ENCODE measurements around the gene GLT6D1.

The GLT6D1 gene

DNA sequence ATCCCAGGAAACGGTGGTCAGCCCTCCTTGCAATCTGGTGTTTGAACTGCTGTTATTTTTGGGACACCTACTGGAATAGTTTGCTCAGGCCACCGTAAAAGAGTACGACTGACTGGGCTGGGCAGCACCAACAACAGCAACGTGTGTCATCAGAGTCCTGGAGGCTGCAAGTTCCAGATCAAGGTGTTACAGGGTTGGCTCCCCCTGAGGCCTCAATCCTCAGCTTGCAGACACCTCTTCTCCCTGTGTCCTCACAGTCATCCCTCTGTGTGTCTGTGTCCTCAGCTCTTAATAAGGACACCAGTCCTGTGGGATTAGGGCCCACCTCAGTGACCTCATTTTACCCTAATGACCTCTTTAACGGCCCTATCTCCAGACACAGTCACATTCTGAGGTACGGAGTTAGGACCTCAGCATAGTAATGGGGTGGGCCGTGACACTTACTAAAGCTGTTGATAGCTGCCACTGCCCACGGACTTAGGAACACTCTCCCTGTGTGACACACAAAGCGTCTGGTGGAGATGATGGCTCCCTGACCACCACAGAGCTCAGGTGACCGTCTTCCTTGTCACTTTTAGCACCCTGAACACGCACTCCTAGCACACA is 16.8 kb downstream of the GLT6D1 start:
- no peak for DNase-seq (ENCODE audit: low read depth in 2 of 2)

DNA sequence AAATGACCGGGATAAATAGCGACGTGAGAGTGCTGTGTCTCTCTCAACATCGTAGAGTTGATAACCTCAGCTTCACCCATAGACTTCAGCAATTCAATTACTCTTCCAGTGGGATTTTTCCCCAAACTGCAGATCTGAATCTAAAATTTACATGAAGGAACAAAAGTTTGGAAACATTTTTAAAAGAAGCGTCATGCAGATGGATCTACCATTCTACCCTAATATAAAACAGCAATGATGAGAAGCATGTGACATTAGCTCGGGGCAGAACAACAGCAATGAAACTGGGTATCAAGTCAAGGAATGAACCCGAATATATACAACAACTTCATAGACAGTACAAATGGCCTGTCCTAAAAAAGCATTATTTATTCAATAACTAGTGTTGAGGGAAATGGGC is 18.8 kb downstream of the GLT6D1 start:
- DNase-seq (ENCODE audit: low read depth in 2 of 2) = no peak

DNA sequence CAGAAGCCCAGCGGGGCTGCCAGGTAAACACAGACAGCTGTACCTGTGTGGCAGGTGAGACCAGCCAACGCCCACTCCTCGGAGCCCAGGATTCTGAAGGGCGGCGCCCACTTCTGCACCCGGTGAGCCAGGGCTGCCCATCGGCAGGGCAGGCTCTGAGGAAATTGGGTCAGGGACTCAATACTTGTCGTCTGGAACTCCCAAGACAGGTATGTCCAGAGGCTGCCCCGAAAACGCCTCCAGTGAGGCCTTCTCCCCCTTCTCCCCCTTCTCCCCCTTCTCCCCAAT is 19.8 kb downstream of the GLT6D1 start:
- no peak for DNase-seq (ENCODE audit: low read depth in 2 of 2)

DNA sequence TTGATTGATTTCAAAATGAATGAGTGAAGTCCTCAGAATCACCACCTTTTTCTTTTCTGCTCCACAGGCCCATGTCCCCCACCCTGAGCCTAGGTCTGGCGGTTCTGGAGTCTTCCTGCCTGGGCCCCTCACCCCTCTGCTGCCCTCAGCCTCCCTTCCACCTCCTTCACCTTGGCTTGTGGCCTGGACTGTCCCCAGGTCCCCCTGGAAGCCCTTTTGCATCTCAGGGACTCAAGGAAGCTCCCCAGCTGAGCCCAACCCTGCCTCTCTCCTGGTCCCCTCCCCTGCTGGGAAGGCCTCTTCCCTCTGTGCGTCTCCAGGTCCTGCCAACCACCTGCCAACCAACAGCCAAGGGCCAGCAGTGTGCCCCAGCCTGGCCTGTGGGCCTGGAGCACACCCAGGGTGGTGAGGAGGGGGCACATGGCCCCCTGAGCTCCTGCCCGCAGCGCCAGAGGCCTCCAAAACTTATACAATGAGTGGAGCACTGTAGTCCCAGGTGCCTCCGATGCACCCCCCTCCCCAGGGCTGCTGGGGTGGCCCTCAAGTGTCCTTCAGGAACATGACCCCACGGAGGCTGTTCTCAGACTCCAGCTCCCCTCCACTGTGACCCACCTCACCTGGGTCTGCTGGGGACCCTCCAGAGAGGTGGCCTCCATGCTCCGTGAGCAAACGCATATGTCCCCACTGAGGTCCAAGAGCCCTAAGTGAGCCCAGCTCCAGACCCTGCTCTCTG is 20.3 kb downstream of the GLT6D1 start:
- no peak for DNase-seq (ENCODE audit: low read depth in 2 of 2)

DNA sequence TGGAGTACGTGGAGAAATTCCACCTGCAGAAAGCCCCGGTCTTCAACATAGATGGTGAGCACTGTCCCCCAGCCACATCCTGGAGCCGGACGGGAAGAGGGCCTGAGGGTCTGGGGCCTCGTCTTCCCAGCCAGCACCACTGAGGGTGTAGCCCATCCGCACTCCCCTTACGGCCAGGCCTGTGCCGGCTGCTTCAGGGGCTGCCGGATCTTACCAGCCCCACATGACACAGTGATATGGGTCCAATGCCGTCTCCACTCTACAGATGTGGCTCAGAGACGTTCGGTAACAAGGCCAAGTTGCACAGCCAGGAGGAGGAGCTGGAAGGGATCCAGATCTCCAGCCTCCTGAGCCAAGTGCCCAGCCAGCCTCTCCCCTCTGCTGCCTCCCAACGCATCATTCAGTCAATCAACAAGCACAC is 21.3 kb downstream of the GLT6D1 start:
- no peak for DNase-seq (ENCODE audit: low read depth in 2 of 2)

DNA sequence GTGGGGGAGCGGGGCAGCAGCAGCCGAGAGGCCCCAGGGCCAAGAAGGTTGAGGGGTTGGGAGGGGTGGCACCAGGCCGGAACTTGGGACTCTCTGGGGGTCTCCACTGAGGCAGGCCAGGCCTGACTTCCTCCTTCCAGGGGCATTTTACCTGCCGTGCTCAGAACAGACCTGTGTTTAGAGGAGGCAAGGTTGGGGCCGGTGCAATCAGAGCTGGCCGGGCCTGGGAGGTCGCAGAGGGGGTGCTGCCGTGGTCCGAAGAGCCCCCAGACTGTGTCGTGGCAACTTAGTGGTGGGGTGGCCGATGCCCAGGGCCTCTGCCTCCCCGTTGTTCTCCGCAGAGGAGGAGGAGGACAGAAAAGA is 21.8 kb downstream of the GLT6D1 start:
- DNase-seq (ENCODE audit: low read depth in 2 of 2) = no peak

DNA sequence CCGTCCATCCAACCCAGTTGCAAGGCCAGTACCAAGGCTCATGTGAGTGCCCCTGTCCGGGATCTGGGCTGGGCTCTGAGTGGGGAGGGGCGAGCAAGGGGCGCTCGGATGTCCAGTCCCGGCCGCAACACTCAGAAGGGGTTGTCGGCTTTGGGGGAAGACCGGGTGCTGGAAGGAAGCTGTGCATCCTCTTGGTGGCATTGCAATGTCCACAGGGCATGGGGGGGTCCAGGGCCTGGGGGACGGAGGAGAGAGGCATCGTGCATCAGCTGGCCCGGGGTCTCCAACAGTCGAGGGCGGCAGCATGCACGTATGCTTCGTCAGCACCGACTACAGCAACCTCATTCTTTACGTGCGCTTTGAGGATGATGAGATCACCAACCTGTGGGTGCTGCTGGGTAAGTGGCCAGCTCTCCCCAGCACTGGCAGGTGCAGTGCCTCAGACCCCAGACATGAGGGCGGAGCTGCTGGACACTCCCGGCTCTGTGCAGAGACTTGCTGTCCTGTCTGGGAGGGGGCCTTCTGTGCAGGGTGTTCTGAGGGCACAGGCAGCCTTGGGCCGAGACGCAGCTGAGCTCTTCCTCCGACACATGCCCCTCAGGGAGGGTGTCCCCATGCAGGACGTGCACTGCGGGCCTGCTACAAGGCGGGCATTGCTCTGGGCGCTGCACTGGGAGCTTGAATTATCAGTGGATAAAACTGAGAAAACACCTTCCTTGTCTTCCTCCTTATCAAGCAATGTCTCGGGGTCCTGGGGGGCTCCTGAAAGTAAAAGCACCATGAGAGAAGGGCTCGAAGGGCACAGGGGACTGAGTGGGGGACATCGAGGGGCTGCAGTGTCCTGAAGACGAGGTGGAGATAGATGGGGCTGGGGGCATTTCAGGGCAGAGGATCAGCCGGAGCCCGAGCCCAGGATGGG is 22.5 kb downstream of the GLT6D1 start:
- no peak for DNase-seq (ENCODE audit: low read depth in 2 of 2)

DNA sequence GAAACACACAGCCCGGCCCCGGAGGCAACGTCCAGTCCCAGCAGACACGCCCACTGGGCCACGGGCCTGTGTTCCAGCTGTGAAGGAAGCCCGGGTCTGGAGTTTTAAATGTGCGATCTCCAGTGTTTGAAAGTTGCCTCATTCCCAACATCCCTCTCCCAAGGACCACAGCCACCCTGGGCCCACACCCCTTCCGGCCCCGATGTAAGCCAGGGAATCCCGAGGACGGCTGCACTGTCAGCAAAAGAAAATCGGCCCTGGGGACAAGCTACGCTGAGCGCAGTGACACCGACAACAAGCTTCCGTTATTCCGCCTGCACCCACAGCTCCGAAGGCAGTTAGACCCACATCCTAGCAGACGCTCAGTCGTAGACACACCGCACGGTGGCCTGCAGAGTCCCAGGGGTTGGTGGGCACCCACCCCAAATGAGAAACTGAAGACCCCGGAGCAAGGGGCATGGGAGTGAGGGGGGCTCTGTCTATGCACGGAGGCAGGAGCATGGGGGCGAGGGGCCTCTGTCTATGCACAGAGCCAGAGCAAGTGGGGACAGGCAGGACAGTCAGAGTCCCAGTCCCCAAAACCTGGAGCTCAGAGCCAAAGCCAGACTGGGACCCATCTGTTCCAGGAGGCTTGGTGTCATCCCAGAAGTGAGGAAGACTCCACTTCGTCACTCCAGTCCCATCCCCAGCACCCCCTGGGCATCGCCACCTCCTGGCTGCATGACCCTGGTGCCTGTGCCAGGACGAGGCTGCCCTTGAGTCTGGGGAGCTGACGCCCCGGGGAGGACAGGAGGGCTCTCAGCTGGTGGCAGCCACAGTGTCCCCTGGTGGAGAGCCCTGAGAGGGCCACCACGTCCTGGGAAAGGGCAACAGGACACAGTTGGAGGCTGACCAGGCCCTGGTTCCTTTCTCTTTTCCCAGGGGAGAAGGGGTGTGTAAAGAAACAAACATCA is 23.4 kb downstream of the GLT6D1 start:
- DNase-seq (ENCODE audit: low read depth in 2 of 2) = no peak

DNA sequence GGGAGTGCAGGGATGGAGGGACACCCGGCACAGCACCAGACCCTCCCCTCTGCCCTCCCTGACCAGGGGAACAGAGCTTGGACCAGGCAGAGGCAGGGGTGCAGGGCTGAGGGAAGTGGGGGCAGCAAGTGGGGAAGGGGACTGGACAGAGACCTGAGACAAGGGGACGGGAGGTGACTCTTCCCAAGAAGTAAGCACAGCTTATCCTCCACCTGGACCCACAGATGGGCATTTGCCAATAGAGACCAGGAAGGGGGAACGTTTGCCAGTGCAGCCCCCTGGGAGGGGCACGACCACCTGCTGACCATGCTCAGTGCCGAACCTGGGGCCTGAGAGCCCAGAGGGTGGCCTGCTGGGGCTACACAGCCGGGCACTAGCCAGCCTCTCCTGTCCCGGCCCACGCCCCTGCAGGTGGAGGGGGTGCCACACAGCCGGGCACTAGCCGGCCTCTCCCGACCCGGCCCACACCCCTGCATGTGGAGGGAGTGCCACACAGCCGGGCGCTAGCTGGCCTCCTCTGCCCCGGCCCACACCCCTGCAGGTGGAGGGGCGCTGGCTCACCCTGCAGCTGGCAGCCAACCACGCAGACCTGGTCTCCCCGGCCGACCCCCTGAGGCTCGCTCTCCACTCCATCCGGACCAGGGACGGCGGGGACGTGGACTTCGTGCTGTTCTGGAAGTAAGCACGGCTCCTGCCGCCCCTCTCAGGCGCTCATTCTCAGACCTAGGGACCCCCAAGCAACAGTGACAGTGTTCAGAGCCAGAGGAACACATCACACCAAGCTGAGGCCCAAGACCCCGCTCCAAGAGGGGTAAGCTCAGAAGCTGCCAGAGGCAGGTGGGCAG is 24.3 kb downstream of the GLT6D1 start:
- DNase-seq (ENCODE audit: low read depth in 2 of 2) = no peak

DNA sequence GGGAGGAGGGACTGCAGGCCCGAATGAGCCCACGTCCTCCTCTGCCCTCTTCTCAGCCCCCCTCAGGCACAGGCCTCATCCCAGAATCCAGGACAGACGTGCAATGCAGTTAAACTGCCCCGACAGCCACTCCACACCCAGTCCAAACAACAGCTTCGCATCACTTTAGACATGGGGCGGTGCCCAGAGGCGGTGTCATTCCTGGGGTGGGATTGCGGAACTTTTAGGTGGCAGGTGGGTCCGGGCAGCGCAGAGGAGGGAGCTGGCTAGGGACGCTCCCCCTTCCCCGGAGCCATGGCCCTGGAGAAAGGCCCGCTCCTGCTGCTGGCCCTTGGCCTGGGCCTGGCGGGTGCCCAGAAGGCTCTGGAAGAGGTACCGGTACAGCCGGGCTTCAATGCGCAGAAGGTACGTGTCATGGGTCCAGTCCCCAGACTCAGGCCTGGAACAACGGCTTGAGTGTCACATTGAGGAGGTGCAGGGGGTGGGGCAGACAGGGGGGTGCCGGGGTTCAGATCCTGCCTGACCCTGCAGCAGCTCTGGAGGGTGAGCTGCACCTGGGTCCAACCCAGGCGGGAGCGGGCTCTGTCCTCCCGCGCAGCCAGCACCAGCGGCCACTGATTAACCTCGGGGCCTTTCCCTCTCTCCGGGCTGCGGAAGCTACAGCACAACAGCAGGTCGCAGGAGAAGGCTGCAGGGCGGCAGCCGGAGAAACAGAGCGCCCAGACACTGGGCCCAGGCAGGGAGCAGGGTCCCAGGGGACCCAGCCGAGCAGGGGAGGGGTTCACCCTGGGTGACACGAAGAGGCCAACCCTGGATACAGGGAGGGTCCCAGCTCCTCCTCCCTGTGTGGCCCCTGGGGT is 25.2 kb downstream of the GLT6D1 start:
- DNase-seq (ENCODE audit: low read depth in 2 of 2) = no peak

DNA sequence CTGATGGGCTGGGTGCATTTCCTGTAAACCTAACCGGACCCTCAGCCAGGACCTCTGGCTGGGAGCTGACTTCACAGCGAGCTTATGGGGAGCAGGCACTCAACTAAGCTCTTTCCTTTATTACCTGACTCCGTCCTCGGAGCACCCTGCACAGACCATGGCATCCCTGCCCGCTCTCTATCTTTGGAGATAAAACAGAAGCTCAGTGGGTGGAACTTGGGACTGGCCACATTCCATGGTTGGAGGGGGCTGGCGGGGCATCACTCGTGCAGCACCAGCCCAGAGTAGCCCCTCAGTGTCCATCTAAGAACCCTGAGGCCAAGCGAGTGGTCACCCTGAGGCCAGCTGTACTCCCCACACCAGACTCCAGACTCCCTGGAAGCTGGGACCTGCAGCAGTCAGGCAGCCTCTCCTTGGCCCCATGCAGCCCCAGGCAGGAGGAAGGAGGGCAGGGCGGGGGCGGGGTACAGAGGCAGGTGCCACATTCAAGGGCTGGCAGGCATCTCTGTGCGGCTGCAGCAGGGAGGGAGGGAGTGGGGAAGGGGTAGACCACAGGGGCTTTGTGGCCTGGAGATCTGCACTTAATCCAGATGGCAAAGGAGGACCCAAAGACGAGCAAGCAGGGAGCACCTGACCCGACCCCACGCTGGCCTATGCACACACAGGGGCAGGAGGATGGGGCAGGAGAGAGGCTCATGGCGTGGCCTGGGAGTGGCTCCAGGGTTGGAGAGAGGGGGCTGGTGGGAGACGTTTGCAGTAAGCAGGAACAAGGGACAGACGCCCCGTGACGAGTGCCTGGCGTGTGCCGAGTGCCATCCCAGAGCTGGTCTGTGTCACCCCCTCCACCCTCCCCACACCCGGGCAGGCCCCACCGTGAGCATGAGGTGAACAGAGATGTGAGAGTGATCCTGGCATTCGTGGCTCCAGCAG is 26.1 kb downstream of the GLT6D1 start:
- no peak for DNase-seq (ENCODE audit: low read depth in 2 of 2)

DNA sequence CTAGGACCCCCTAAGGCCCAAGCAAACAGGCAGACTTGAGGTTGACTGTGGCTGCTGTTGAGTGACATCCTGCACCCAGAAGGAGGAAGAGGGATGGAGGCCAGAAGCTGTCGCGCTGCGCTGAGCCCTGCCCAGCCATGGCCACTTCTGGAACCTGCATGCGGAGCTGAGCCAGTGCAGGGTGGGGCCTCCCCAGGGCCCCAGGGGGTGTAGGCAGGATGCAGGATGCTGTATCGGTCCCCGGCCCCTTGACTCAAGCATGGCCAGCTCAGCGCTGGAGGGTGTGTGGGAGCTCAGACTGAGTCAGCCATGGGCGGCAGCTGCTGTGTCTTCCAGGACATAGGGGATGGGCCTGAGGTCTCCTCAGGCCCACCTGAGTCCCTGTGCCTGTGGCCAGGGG is 26.9 kb downstream of the GLT6D1 start:
- DNase-seq (ENCODE audit: low read depth in 2 of 2) = no peak

DNA sequence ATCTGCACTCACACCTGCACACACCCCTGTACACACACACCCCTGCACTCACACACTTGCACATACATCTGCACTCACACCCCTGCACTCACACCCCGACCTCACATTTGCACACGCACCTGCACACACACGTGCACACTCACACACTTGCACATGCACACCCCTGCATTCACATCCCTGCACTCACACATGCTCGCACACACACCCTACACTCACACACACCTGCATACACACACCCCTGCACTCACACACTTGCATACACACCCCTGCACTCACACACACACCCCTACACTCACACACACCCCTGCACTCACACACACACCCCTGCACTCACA is 27.5 kb downstream of the GLT6D1 start:
- DNase-seq (ENCODE audit: low read depth in 2 of 2) = no peak

DNA sequence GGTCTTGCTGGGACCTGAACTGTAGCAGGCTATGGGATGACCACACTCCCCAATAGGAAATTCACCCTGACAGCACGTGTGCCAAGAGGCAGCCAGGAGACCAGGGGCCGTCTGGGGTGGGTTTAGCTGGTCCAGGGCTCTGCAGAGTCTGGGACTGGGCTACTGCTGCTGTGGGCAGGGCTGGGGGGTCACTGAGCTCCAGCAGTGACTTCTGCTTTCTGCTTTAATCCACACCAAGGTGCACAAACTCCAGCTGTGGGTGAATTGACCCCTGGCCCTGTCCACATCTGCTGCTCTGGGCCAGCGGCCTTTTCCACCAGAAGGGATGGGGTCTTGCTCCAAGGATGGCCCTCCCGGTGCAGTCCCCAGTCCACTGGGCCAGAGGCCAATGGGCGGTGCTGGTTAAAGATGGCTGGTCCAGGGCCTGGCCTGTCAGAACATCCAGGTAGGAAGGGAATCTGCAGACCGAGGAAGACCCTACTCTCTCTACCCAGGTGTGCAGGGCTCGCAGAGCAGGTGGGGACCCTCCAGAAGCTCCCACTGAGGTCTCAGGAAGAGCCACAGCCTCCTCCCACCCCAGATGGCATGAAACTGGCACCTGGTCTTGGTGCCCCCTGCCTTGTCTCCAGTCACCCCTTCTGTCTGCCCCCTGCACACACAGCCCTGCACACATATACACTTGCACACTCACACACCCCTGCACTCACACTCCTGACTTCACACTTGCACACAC is 28.0 kb downstream of the GLT6D1 start:
- no peak for DNase-seq (ENCODE audit: low read depth in 2 of 2)

DNA sequence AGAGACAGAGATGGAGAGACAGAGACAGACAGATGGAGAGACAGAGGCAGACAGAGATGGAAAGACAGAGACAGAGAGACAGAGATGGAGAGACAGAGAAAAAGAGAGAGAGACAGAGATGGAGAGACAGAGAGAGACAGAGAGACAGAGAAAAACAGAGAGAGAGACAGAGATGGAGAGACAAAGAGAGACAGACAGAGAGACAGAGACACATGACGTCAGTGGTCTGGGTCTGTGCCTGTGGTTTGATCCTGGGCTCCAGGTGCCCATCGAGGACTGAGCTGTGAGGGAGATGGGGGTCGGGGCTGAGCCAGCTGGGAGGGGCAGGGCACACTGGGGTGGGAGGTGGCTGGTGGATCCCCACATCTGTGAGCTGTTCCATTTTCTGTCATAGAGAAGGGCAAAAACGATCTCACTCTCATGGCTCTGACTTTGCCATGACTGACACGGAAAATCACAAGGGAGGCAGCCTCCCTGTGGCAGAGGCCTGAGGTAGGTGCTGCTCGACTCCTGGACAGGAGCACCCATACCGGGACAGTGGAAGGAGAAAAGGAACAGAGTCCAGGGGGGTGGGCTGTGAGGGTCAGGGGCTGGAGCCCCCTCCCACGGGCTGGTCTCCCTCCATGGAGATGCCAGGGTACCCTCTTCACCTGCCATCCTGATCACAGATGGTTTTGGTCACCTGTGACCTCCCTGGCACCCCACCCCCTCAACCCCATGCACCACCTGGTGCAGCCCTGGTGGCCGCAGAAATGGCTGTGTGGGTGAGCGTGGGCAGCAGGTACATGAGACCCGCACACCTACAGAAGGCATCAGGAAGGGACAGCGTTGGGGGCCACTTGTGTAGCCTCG is 28.8 kb downstream of the GLT6D1 start:
- no peak for DNase-seq (ENCODE audit: low read depth in 2 of 2)

DNA sequence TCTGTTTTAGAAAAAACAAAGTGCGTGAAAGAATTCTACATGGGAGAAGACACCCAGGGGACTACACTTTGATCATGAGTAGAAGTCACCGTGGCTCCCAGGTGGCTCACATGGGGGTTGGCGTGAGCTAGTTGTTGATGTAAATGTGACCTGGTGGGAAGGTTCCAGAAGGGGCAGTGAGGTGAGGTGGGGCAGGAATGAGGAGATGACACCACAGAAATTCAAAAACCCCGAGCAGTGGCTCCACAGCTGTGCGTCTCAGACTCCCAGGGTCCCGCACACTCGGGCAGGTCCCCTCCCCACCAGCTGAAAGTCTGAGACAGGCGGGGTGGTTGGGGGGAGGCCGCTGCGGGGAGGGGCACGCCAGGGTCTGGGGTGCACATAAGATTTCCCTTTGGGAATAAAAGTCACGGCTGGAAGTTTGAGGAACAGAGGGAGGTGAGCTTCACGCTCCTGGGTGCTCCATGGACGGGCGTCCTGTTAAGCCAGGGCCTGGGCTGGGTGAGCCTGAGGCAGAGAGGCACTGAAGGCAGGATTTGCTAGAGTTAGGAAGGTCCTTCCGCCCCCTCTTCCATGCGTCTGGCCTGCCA is 29.9 kb downstream of the GLT6D1 start:
- DNase-seq (ENCODE audit: low read depth in 2 of 2) = no peak

DNA sequence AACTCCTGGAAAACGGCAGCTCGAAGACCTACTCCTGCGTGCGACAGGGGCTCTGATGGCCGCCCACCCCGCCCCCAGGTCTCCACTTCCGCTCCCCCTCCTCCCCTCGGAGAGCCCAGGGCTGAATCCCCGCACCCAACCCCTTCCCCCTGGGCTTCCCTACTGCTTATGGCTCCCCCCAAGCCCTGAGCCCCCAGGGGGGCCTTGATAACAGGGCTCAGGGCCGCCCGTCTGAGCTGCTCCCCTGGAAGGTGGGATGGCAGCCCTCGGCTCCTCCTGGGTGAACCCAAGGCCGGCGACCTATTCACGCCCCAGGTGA is 30.4 kb downstream of the GLT6D1 start:
- no peak for DNase-seq (ENCODE audit: low read depth in 2 of 2)

Measured in activated CD8-positive, alpha-beta memory T cell treated with anti-CD3 and anti-CD28 coated beads for 4 hours (primary cell).